NCI-H82 treated with DMSO at 0.1 percent for 48 hours (cell line): ENCODE measurements around the gene DAB1.

ENCODE experiments used
- DNase-seq: peaks from one replicate; lab custom pipeline; 2025; ENCODE audit not compliant: unreplicated experiment; lab: John Stamatoyannopoulos, UW

The DAB1 gene

GRCh38 chr1:57172040-57172439, 251.8 kb downstream of the DAB1 start:
- DNase-seq: no peak

GRCh38 chr1:57167997-57168396, 255.9 kb downstream of the DAB1 start:
- DNase-seq: no peak

DNA sequence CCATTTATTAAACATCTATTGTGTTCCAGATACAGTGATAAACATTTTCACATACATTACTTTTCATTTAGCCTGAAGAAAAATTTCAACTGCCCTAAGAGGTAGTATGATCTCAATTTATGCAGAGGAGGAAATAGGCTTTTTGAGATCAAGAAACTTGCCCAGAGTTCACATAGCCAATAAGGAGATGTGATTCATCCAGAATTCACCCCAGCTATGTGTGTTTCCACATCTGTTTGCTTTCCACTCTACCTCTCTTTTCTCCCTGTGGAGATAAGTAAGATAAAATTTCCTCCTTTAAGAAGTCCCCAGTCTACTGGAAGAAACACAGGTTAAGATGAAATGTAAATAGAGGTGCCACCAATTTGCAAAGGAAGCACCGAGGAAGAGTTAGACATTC, 258.3 kb downstream of the DAB1 start:
- no peak for DNase-seq

- DNase-seq: no peak
These were observed 259.3 kb downstream of the DAB1 start for GRCh38 chr1:57164584-57164983.

GRCh38 chr1:57163789-57164188, 260.1 kb downstream of the DAB1 start:
- no peak for DNase-seq

DNA sequence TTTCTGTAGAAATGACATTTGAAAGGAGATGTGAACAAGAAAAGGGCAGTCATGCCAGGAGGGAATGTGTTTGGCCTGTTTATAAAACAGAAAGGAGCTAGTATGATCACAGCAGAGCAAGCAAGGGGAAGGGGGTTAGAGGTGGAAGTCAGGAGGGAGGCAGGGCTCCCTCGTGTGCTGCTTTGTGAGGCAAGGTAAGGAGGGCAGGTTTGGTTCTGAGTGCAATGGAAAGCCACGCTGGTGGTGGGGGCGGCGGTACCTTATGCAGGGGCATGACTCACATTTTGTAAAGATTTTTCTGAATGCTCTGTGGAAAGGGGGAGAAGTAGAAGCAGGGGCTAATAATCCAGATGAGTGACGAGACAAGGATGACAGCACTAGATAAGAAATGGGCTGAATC, 260.5 kb downstream of the DAB1 start:
- no peak for DNase-seq

- no peak for DNase-seq
These were observed 261.1 kb downstream of the DAB1 start for GRCh38 chr1:57162607-57163261.

DNA sequence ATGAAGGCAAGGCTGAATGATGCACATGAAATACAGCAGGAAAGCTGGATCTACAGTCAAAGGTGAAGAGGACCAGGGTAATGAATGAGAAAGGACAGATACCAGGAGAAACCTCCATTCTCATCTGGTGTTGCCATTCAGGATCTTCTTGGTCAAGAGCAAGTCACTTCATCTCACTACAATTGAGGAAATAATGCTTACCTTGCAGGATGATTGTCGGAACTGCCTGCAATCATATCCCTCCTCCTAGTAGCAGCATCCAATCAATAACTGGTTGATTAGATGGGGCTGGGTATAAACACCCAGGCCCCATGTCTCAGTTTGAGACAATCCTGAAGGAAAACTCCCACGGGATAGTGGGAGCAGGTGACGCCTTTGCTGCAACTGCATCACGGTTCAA, 263.3 kb downstream of the DAB1 start:
- DNase-seq: no peak

- no peak for DNase-seq
These were observed 265.3 kb downstream of the DAB1 start for GRCh38 chr1:57158604-57158998.

DNA sequence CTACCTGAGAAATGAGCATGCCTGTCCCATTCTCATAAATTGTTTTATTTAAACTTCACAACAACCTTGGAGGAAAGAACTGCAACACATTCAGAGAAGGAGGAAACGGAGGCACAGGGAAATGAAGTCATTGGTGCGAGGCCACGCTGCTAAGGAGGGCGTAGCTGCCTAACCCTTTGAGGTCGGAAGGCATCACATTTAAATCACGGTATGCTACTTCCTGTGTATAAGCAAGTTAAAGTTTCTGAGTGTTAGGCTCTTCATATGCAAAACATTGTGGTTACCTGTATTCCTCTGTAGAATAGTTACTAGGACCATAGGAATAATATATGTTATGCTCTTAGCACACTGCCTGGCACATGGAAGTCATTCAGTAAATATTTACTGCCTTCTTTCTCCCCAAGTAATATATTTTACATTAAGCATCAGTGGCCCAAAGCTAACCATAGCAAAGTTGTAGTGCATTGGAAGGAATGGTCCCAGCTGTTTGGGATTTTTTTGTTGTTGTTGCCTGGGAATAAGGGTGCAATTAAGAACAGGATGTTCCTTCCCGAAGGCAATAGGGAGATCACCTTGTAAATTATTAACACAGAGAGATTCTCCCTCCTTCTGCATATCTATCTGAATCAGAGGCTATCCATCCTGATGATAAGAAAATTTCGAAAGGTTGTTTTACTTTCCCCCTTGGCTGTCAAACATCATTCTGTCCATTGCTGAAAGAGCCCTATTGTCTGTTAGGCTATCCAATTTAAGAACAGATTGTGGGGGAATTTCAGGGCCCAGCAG, 265.8 kb downstream of the DAB1 start:
- no peak for DNase-seq

- DNase-seq: no peak
These were observed 267.0 kb downstream of the DAB1 start for GRCh38 chr1:57156907-57157306.

GRCh38 chr1:57146100-57146499, 277.8 kb downstream of the DAB1 start:
- DNase-seq: no peak

- DNase-seq: no peak
These were observed 280.9 kb downstream of the DAB1 start for GRCh38 chr1:57142999-57143398.

DNA sequence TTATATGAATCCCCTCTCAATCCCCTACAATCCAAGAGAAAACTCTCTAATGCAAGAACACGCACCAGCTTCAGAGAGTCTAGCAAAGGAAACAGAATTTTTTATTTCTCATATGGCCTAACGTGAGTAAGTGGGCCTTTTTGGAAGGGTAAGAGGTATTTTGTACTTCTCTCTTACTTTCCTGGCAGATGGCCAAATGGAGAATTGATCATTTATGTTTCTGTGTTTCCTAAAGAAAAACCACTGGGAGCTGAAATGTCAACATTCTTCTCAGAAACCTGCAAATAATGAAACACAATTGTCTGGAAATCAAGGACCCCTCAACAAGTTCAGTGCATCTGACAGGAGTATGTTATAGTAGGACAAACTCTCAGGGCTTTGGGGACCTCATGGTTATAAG, 281.7 kb downstream of the DAB1 start:
- no peak for DNase-seq

- no peak for DNase-seq
These were observed 285.3 kb downstream of the DAB1 start for GRCh38 chr1:57138432-57139078.

- DNase-seq: no peak
These were observed 285.9 kb downstream of the DAB1 start for GRCh38 chr1:57137980-57138379.

DNA sequence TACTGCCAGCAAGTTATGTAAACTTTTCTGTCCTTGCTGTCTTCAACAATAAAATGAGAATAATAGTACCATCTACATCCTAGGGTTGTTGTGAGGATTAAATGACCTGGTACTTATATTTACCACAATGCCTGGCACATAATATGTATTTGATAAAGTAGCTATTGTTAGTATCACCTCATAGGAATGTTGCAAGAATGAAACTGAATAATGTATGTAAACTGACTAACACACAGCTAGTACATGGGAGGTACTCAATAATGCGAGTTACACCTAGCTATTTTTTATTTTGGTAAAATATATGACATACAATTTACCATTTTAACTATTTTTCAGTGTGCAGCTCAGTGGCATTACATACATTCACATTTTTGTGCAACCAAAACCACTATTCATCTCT, 289.1 kb downstream of the DAB1 start:
- DNase-seq: no peak

DNA sequence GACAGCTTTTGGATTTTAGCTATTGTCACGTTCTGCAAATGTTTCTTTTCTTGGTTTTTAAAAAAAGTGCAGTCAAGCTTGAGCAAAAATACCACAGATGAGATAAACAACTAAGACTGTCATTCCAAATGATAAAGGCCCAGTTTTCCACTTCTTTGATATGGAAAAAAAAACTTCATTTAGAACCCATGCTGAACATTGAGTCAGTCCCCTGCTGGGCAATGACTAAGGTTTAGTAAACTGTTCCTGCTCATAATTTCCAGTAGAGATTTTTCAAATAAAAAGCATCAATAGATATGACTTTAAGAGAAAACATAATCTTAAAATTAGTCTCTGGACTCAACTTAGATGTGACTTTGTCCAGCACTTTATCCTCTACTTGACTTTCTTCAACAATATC, 290.2 kb downstream of the DAB1 start:
- DNase-seq: no peak

GRCh38 chr1:57132993-57133622, 290.8 kb downstream of the DAB1 start:
- DNase-seq: no peak

DNA sequence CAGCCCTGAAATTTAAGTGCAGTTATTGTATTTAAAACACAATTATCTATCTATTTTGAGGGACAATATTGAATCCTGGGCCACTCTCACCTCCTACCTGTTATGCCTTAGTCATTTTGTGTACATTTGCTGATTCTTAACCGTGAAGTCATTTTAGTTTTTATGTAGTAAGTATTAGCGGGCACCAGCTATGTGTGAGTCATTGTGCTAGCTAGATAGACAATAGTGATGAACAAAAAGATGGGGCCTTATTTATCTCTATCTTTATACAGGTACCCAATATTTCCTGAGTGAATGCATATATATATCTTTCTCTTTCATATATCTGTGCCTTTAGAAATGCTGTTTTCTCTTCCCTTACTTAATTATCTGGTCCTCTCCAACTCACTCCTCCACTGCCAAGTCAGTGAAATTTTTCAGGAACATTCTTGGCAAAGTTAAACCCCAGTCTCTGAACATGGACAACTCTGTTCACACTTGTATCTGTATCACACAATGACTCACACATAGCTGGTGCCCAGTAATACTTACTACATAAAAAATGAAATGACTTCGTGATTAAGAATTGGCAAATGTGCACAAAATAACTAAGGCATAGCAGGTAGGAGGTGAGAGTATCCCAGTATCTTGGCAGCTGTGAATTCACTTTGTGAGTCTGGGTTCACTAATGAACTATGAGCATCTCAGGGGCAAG, 292.0 kb downstream of the DAB1 start:
- DNase-seq: no peak

- no peak for DNase-seq
These were observed 292.6 kb downstream of the DAB1 start for GRCh38 chr1:57131257-57131656.
